GM23338 (cell line): ENCODE data around the gene AP2M1. TPM values are rescaled to one million over a fixed set of nuclear protein-coding genes. Genes with fewer than 3 reads are reported as not detected.

Experiments
- ATAC-seq: fragments of 200-7000 bp; cut with Tn5 transposase; 3 replicates; pipeline ENCODE4 v1.9.1; 2020
- DNase-seq: peaks from one replicate; pipeline ENCODE4 v3.0.0-alpha.2; 2015; ENCODE audit warnings: low spot score
- H2AFZ ChIP-seq: fragments of 200-600 bp; sonication (generic); 2 replicates; pipeline ENCODE4 v1.8.0; 2016; ENCODE audit warnings: antibody characterized with exemption, mild to moderate bottlenecking, moderate library complexity
- H3F3A ChIP-seq: fragments of 200-600 bp; sonication (generic); replicated peaks from 2 replicates; pipeline ENCODE4 v1.8.0; 2017; ENCODE audit warnings: antibody characterized with exemption, mixed run types, low read depth
- H3K27ac ChIP-seq: fragments of 200-600 bp; sonication (generic); 2 replicates; pipeline ENCODE4 v1.6.1; 2016; ENCODE audit warnings: low read depth
- H3K27me3 ChIP-seq: fragments of 200-600 bp; sonication (generic); 2 replicates; pipeline ENCODE4 v1.8.0; 2016; ENCODE audit warnings: mild to moderate bottlenecking, mixed run types, moderate library complexity; ENCODE audit not compliant: insufficient read depth
- H3K36me3 ChIP-seq: fragments of 200-600 bp; sonication (generic); 2 replicates; pipeline ENCODE4 v1.8.0; 2016; ENCODE audit warnings: mild to moderate bottlenecking; ENCODE audit not compliant: insufficient read depth
- H3K4me1 ChIP-seq: fragments of 200-600 bp; sonication (generic); 2 replicates; pipeline ENCODE4 v1.8.0; 2016; ENCODE audit warnings: mild to moderate bottlenecking, moderate library complexity; ENCODE audit not compliant: insufficient read depth
- H3K4me2 ChIP-seq: fragments of 200-600 bp; sonication (generic); 2 replicates; pipeline ENCODE4 v1.7.1; 2017; ENCODE audit warnings: mixed run types
- H3K4me3 ChIP-seq: fragments of 200-600 bp; sonication (generic); 2 replicates; pipeline ENCODE4 v1.6.1; 2016; ENCODE audit warnings: mixed run types
- H3K79me2 ChIP-seq: fragments of 200-600 bp; sonication (generic); replicated peaks from 2 replicates; pipeline ENCODE4 v1.8.0; 2017; ENCODE audit warnings: mild to moderate bottlenecking; ENCODE audit not compliant: insufficient read depth
- H3K9me2 ChIP-seq: fragments of 200-600 bp; sonication (generic); 2 replicates; pipeline ENCODE4 v1.8.0; 2017; ENCODE audit not compliant: insufficient read depth
- H4K20me1 ChIP-seq: fragments of 200-600 bp; sonication (generic); replicated peaks from 2 replicates; pipeline ENCODE4 v1.8.0; 2017; ENCODE audit warnings: mild to moderate bottlenecking; ENCODE audit not compliant: insufficient read depth
- H3K27ac Mint-ChIP-seq: 2 replicates; pipeline ENCODE4 v1.8.0; 2020; ENCODE audit warnings: inconsistent platforms, mild to moderate bottlenecking, moderate library complexity, mixed read lengths
- H3K27me3 Mint-ChIP-seq: 3 replicates; pipeline ENCODE4 v1.8.0; 2022; ENCODE audit warnings: low read depth, mild to moderate bottlenecking, moderate library complexity, mixed read lengths, inconsistent platforms; ENCODE audit not compliant: insufficient read depth, poor library complexity
- H3K36me3 Mint-ChIP-seq: 3 replicates; pipeline ENCODE4 v1.8.0; 2021; ENCODE audit warnings: low read depth, mild to moderate bottlenecking, inconsistent platforms, moderate library complexity, mixed read lengths
- H3K4me1 Mint-ChIP-seq: 3 replicates; pipeline ENCODE4 v1.8.0; 2020; ENCODE audit warnings: mild to moderate bottlenecking, inconsistent platforms, mixed read lengths
- H3K4me3 Mint-ChIP-seq: 3 replicates; pipeline ENCODE4 v1.8.0; 2021; ENCODE audit warnings: moderate library complexity, mild to moderate bottlenecking, inconsistent platforms, mixed read lengths
- H3K9me3 Mint-ChIP-seq: 3 replicates; pipeline ENCODE4 v1.8.0; 2020; ENCODE audit warnings: moderate library complexity, mild to moderate bottlenecking, inconsistent platforms, mixed read lengths
- CREB1 ChIP-seq: fragments of 250-450 bp; sonication (Bioruptor Pico); IDR thresholded peaks from 2 replicates; pipeline ENCODE4 v1.5.0; 2020; ENCODE audit warnings: low read depth, mild to moderate bottlenecking, moderate library complexity
- STAT1 ChIP-seq: IDR thresholded peaks from one replicate; pipeline ENCODE4 v1.6.1; 2016; ENCODE audit warnings: antibody characterized with exemption; ENCODE audit not compliant: unreplicated experiment
- ZNF331 ChIP-seq: fragments of 250-450 bp; sonication (Bioruptor Pico); IDR thresholded peaks from 2 replicates; pipeline ENCODE4 v1.5.0; 2020; ENCODE audit warnings: low read depth, mild to moderate bottlenecking, moderate library complexity
- polyA plus RNA-seq: library from polyadenylated mRNA; unstranded; fragments of >200 nt; fragmentation: Nextera tagmentation; extraction: Ambion mirVana; gene quantifications from 2 replicates; pipeline ENCODE4 v1.2.1, GENCODE V29; 2016
- total RNA-seq: library from RNA; depleted of rRNA; stranded (reverse); fragments of >200 nt; shearing (Covaris generic); gene quantifications from 2 replicates; pipeline ENCODE4 v1.2.3, GENCODE V29; 2014
- TF ChIP-seq, protein P1 (sequence below): fragments of 250-450 bp; sonication (Bioruptor Pico); IDR thresholded peaks from 2 replicates; pipeline ENCODE4 v1.5.0; 2020; ENCODE audit warnings: mild to moderate bottlenecking, moderate library complexity
- TF ChIP-seq, protein P2 (sequence below), 2 experiments: fragments of 200-600 bp in 1 of 2; sonication (generic) in 1 of 2; conservative IDR thresholded peaks; 2 replicates each; pipeline versions ENCODE4 v1.5.1 to v1.6.1; 2016 to 2017; ENCODE audit warnings: antibody characterized with exemption in 2 of 2, low read depth in 2 of 2, mild to moderate bottlenecking in 2 of 2, moderate library complexity in 1 of 2

AP2M1 gene
- total and polyA plus RNA-seq, 2 experiments from 2014 or later: 215 to 305 TPM

DNA sequence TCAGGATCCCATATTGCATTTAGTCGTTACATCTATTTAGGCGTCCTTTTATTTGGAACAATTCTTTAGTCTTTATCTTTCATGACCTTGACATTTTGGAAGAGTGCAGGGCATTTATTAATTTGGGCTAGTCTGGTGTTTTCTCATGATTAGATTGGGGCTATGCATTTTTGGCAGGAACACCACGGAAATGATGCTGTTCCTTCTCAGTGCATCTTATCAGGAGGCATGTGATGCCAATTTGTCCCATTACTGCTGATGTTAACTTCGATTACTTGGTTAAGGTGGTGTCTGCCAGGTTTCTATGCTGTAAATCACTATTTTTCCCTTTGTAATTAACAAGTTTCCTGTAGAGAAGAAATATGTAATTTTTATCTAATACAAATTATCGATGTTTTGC lies 36.6 kb downstream of the AP2M1 start:
- H3K4me2 ChIP-seq: no peak overlapping the region
- H3K4me3 ChIP-seq: no peak overlapping the region
- no peaks in the 10 kb centered on the region for H3K27me3 ChIP-seq
- Mint-ChIP-seq H3K4me1 (no peaks in the 10 kb centered on the region), H3K27me3 (peaks cover 6% of the 10 kb centered on the region), H3K9me3 (no peaks in the 10 kb centered on the region), H3K4me3 (no peak overlapping the region), H3K36me3 (no peaks in the 10 kb centered on the region), H3K27ac (no peak overlapping the region)
- H3K4me1 ChIP-seq: no peaks in the 10 kb centered on the region
- no peak for TF ChIP-seq CREB1 (CRISPR knock-in tag)
- H4K20me1 ChIP-seq: 0 out of 2 replicates have a peak, but pooled peaks cover 5% of the 10 kb centered on the region
- no peaks in the 10 kb centered on the region for H3F3A ChIP-seq
- no peaks in the 10 kb centered on the region for H3K36me3 ChIP-seq
- H3K27ac ChIP-seq: no peak overlapping the region
- H3K79me2 ChIP-seq: no peaks in the 10 kb centered on the region
- H3K9me2 ChIP-seq: no peaks in the 10 kb centered on the region
- no peak for DNase-seq
- no peak for ATAC-seq
- H2AFZ ChIP-seq: no peak overlapping the region

DNA sequence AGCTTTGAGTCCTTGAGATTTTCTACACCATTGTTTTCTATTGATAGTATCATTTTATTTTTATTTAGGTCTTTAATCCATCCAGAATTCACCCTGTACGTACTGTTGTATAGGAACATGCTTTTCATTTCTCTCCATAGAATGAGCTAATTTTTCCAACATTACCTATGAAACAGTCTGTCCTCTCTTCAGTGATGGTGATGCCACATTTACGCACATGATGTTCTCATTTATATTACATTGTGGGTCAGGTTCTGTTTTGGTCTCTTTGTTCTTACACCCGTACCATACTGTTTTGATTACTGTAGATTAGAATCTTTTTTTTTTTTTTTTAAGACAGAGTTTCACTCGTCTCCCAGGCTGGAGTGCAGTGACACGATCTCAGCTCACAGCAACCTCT lies 37.1 kb downstream of the AP2M1 start:
- Histone ChIP-seq H2AFZ (no peak overlapping the region), H3K4me3 (no peak overlapping the region), H3K36me3 (no peaks in the 10 kb centered on the region), H3K4me2 (no peak overlapping the region), H3K27me3 (no peaks in the 10 kb centered on the region), H3K79me2 (no peaks in the 10 kb centered on the region), H4K20me1 (0 out of 2 replicates have a peak, but pooled peaks cover 5% of the 10 kb centered on the region), H3K27ac (no peak overlapping the region), H3K4me1 (no peaks in the 10 kb centered on the region), H3F3A (no peaks in the 10 kb centered on the region), H3K9me2 (no peaks in the 10 kb centered on the region)
- no peaks in the 10 kb centered on the region for H3K4me1 Mint-ChIP-seq
- H3K27me3 Mint-ChIP-seq: peaks cover 6% of the 10 kb centered on the region
- no peak for ATAC-seq
- TF ChIP-seq, protein P1, sequence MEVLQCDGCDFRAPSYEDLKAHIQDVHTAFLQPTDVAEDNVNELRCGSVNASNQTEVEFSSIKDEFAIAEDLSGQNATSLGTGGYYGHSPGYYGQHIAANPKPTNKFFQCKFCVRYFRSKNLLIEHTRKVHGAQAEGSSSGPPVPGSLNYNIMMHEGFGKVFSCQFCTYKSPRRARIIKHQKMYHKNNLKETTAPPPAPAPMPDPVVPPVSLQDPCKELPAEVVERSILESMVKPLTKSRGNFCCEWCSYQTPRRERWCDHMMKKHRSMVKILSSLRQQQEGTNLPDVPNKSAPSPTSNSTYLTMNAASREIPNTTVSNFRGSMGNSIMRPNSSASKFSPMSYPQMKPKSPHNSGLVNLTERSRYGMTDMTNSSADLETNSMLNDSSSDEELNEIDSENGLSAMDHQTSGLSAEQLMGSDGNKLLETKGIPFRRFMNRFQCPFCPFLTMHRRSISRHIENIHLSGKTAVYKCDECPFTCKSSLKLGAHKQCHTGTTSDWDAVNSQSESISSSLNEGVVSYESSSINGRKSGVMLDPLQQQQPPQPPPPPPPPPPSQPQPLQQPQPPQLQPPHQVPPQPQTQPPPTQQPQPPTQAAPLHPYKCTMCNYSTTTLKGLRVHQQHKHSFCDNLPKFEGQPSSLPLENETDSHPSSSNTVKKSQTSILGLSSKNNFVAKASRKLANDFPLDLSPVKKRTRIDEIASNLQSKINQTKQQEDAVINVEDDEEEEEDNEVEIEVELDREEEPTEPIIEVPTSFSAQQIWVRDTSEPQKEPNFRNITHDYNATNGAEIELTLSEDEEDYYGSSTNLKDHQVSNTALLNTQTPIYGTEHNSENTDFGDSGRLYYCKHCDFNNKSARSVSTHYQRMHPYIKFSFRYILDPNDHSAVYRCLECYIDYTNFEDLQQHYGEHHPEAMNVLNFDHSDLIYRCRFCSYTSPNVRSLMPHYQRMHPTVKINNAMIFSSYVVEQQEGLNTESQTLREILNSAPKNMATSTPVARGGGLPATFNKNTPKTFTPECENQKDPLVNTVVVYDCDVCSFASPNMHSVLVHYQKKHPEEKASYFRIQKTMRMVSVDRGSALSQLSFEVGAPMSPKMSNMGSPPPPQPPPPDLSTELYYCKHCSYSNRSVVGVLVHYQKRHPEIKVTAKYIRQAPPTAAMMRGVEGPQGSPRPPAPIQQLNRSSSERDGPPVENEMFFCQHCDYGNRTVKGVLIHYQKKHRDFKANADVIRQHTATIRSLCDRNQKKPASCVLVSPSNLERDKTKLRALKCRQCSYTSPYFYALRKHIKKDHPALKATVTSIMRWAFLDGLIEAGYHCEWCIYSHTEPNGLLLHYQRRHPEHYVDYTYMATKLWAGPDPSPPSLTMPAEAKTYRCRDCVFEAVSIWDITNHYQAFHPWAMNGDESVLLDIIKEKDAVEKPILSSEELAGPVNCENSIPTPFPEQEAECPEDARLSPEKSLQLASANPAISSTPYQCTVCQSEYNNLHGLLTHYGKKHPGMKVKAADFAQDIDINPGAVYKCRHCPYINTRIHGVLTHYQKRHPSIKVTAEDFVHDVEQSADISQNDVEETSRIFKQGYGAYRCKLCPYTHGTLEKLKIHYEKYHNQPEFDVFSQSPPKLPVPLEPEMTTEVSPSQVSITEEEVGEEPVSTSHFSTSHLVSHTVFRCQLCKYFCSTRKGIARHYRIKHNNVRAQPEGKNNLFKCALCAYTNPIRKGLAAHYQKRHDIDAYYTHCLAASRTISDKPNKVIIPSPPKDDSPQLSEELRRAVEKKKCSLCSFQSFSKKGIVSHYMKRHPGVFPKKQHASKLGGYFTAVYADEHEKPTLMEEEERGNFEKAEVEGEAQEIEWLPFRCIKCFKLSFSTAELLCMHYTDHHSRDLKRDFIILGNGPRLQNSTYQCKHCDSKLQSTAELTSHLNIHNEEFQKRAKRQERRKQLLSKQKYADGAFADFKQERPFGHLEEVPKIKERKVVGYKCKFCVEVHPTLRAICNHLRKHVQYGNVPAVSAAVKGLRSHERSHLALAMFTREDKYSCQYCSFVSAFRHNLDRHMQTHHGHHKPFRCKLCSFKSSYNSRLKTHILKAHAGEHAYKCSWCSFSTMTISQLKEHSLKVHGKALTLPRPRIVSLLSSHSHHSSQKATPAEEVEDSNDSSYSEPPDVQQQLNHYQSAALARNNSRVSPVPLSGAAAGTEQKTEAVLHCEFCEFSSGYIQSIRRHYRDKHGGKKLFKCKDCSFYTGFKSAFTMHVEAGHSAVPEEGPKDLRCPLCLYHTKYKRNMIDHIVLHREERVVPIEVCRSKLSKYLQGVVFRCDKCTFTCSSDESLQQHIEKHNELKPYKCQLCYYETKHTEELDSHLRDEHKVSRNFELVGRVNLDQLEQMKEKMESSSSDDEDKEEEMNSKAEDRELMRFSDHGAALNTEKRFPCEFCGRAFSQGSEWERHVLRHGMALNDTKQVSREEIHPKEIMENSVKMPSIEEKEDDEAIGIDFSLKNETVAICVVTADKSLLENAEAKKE (CRISPR knock-in tag): no peak
- no peak for TF ChIP-seq CREB1 (CRISPR knock-in tag)
- TF ChIP-seq, protein P2, sequence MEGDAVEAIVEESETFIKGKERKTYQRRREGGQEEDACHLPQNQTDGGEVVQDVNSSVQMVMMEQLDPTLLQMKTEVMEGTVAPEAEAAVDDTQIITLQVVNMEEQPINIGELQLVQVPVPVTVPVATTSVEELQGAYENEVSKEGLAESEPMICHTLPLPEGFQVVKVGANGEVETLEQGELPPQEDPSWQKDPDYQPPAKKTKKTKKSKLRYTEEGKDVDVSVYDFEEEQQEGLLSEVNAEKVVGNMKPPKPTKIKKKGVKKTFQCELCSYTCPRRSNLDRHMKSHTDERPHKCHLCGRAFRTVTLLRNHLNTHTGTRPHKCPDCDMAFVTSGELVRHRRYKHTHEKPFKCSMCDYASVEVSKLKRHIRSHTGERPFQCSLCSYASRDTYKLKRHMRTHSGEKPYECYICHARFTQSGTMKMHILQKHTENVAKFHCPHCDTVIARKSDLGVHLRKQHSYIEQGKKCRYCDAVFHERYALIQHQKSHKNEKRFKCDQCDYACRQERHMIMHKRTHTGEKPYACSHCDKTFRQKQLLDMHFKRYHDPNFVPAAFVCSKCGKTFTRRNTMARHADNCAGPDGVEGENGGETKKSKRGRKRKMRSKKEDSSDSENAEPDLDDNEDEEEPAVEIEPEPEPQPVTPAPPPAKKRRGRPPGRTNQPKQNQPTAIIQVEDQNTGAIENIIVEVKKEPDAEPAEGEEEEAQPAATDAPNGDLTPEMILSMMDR (conservative IDR thresholded peaks at IDR 0.05; ENCODE audit: low read depth in 2 of 2): no peak
- no peak for TF ChIP-seq ZNF331
- TF ChIP-seq STAT1: no peak
- H3K27ac Mint-ChIP-seq: no peak overlapping the region
- no peaks in the 10 kb centered on the region for H3K36me3 Mint-ChIP-seq
- no peaks in the 10 kb centered on the region for H3K9me3 Mint-ChIP-seq
- no peak for DNase-seq
- no peak overlapping the region for H3K4me3 Mint-ChIP-seq
